Fibroblast of pulmonary artery (primary cell): ENCODE measurements around the gene MTREX.

ENCODE experiments used
- DNase-seq: peaks from one replicate; pipeline ENCODE4 v3.0.0-alpha.2; 2010; ENCODE audit warnings: low read depth
- H3K4me3 ChIP-seq: replicated peaks from 2 replicates; pipeline ENCODE4 v1.5.1; 2011; ENCODE audit warnings: low read depth, mild to moderate bottlenecking, control low read depth, low read length, moderate library complexity
- TF ChIP-seq, protein P1 (sequence below): IDR thresholded peaks from 2 replicates; pipeline ENCODE4 v1.5.1; 2011; ENCODE audit warnings: mild to moderate bottlenecking, control low read depth, low read length, inconsistent platforms; ENCODE audit errors: missing control alignments

Gene MTREX

GRCh38 chr5:55347786-55348185 is 40.0 kb downstream of the MTREX start:
- DNase-seq = no peak
- no peak overlapping the region for H3K4me3 ChIP-seq
- TF ChIP-seq, protein P1, sequence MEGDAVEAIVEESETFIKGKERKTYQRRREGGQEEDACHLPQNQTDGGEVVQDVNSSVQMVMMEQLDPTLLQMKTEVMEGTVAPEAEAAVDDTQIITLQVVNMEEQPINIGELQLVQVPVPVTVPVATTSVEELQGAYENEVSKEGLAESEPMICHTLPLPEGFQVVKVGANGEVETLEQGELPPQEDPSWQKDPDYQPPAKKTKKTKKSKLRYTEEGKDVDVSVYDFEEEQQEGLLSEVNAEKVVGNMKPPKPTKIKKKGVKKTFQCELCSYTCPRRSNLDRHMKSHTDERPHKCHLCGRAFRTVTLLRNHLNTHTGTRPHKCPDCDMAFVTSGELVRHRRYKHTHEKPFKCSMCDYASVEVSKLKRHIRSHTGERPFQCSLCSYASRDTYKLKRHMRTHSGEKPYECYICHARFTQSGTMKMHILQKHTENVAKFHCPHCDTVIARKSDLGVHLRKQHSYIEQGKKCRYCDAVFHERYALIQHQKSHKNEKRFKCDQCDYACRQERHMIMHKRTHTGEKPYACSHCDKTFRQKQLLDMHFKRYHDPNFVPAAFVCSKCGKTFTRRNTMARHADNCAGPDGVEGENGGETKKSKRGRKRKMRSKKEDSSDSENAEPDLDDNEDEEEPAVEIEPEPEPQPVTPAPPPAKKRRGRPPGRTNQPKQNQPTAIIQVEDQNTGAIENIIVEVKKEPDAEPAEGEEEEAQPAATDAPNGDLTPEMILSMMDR = no peak

GRCh38 chr5:55350754-55351153 is 43.0 kb downstream of the MTREX start:
- TF ChIP-seq, protein P1 = no peak
- H3K4me3 ChIP-seq = no peak overlapping the region
- no peak for DNase-seq

GRCh38 chr5:55356896-55357295 is 49.1 kb downstream of the MTREX start:
- TF ChIP-seq, protein P1 = no peak
- H3K4me3 ChIP-seq = no peak overlapping the region
- no peak for DNase-seq

DNA sequence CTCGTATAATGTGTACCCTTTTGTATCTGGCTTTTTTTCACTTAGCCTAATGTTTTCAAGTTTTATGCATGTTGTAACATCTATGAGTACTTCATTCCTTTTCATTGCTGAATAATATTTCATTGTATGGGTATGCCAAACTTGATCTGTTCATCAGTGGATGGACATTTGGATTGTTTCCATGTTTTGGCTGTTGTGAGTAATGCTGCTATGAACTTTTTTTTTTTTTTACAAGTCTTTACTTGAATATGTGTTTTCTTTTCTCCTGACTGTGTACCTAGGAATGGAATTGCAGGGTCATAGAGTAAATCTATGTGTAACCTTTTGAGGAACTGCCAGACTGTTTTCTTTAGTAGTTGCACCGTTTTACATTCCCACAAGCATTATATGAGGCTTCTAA is 52.4 kb downstream of the MTREX start:
- no peak overlapping the region for H3K4me3 ChIP-seq
- peak; percentile 29 for DNase-seq
- TF ChIP-seq, protein P1 = no peak

DNA sequence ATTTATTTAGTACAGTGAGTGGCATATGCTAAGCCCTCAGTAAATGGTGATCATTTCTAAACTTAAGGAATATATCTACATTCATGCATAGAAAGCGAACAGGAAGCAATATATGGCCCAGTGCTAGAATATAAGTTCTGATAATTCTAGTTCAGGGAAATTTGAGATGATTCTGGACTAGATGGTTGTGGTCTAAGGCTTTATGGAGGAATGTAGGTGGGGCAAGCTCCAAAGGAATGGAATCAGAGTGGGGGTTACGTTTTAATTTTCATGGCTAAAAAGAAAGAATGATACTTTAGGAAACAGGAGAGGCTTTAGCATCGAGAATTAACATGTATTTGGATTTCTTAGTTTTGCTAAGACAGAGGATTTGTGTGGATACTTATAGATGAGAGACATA is 56.1 kb downstream of the MTREX start:
- H3K4me3 ChIP-seq = no peak overlapping the region
- TF ChIP-seq, protein P1 = no peak
- no peak for DNase-seq

DNA sequence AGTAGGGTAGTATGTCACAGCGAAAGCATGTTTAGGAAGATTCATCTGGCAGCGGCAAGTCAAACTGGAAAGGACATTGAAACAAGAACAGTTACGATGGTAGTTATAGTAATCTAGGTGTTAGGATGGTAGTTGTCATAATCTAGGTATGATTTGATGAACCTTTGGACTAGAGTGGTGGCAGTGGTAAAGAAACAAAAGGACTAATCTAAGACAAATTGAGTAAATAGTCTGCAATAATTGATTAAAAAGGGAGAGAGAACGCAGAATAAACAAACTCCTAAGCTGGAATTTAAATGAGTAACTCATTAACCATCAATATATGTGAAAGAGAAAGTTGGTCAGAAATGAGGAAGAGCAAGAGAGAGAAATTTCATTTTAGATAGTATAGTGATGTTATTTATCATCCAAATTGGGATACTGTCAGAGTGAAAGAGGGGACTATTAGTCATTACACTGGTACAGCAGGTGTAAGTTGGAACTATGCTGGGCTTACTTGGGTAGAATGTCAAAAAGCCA is 56.8 kb downstream of the MTREX start:
- no peak overlapping the region for H3K4me3 ChIP-seq
- TF ChIP-seq, protein P1 = no peak
- no peak for DNase-seq

DNA sequence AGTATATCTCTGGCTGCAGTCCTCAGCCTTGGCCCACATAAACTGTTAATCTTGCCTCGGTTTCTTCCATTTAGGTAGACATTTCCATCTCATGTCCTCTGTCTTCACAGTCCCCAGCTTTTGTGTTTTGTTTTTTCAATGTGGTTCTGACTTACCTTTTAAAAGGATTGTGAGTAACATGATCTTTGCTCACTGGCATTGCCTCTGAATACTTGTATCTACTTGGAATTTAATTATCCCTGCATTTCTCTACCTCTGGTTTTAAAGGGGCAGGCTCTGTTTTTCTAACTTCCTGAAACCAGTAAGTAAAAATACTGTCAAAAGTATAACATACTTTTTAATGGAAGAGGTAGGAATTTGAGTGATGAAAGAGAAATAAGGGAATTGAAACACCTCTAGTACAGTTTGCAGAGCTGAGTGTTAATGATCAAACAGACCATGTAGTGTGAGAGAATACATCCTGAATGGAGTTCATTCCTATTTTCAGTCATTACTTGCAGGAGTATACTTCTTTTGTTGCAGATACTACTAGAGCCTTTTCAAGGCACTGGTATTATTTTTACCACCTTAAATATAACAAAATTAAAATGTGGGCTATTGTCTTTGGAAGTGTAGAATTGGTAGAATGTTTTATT is 62.6 kb downstream of the MTREX start:
- TF ChIP-seq, protein P1 = no peak
- no peak for DNase-seq
- no peak overlapping the region for H3K4me3 ChIP-seq
